NCI-H2196 (cell line): Measurements from ENCODE around the gene RNASEH2B.
A peak's percentile ranks its signal among the peaks of the same experiment; 100 is the strongest.

ENCODE experiments used
- DNase-seq: peaks from one replicate; lab custom pipeline; 2025; ENCODE audit not compliant: unreplicated experiment; lab: John Stamatoyannopoulos, UW

RNASEH2B gene

GRCh38 chr13:50905256-50905655 is 4.3 kb upstream of the RNASEH2B start:
- DNase-seq = no peak

- DNase-seq = no peak
These were observed 1.8 kb upstream of the RNASEH2B start for GRCh38 chr13:50907781-50908180.

- no peak for DNase-seq
These were observed 1.2 kb upstream of the RNASEH2B start for GRCh38 chr13:50908371-50908770.

- DNase-seq = no peak
These were observed 854 bp downstream of the RNASEH2B start for GRCh38 chr13:50910485-50910805.

- DNase-seq = no peak
These were observed 1.6 kb downstream of the RNASEH2B start for GRCh38 chr13:50911081-50911631.

GRCh38 chr13:50911937-50912795 is 2.6 kb downstream of the RNASEH2B start:
- peak; percentile 87 for DNase-seq

- DNase-seq = no peak
These were observed 3.3 kb downstream of the RNASEH2B start for GRCh38 chr13:50912851-50913250.

GRCh38 chr13:50914176-50914700 is 4.6 kb downstream of the RNASEH2B start:
- DNase-seq = no peak

GRCh38 chr13:50914848-50915247 is 5.3 kb downstream of the RNASEH2B start:
- no peak for DNase-seq

GRCh38 chr13:50915565-50915964 is 6.0 kb downstream of the RNASEH2B start:
- no peak for DNase-seq

- DNase-seq = no peak
These were observed 7.2 kb downstream of the RNASEH2B start for GRCh38 chr13:50916701-50917184.

- no peak for DNase-seq
These were observed 8.0 kb downstream of the RNASEH2B start for GRCh38 chr13:50917572-50917971.

GRCh38 chr13:50918567-50918966 is 9.0 kb downstream of the RNASEH2B start:
- no peak for DNase-seq

GRCh38 chr13:50919277-50919676 is 9.7 kb downstream of the RNASEH2B start:
- no peak for DNase-seq

- DNase-seq = no peak
These were observed 12.1 kb downstream of the RNASEH2B start for GRCh38 chr13:50921706-50922105.

- no peak for DNase-seq
These were observed 13.7 kb downstream of the RNASEH2B start for GRCh38 chr13:50923272-50923671.

GRCh38 chr13:50924025-50924424 is 14.4 kb downstream of the RNASEH2B start:
- DNase-seq = no peak

- DNase-seq = no peak
These were observed 18.1 kb downstream of the RNASEH2B start for GRCh38 chr13:50927701-50928100.

GRCh38 chr13:50928102-50928501 is 18.5 kb downstream of the RNASEH2B start:
- DNase-seq = no peak

GRCh38 chr13:50928659-50929462 is 19.3 kb downstream of the RNASEH2B start:
- DNase-seq = no peak

GRCh38 chr13:50932091-50932490 is 22.5 kb downstream of the RNASEH2B start:
- no peak for DNase-seq
